Nephron (organoid): Measurements from ENCODE around the gene GH2.
"Not testable (repeated sequence)": the region's sequence is repeated elsewhere in the genome, so short reads cannot be mapped to it uniquely, and the experiment has no call there.

Experiments
- H3K27ac Mint-ChIP-seq, 3 experiments: 2 replicates each; pipeline ENCODE4 v1.8.0; 2020; ENCODE audit warnings: mixed read lengths in 3 of 3, mild to moderate bottlenecking in 2 of 3, moderate library complexity in 1 of 3
- H3K27me3 Mint-ChIP-seq: 2 replicates; pipeline ENCODE4 v1.8.0; 2021; ENCODE audit warnings: low read depth, mild to moderate bottlenecking, moderate library complexity, mixed read lengths
- H3K36me3 Mint-ChIP-seq: 2 replicates; pipeline ENCODE4 v1.8.0; 2020; ENCODE audit warnings: low read depth, mixed read lengths
- H3K4me1 Mint-ChIP-seq: 2 replicates; pipeline ENCODE4 v1.8.0; 2020; ENCODE audit warnings: mixed read lengths
- H3K4me3 Mint-ChIP-seq, 3 experiments: 2 replicates each; pipeline ENCODE4 v1.8.0; 2020; ENCODE audit warnings: mild to moderate bottlenecking in 3 of 3, mixed read lengths in 3 of 3, moderate library complexity in 2 of 3
- H3K9me3 Mint-ChIP-seq: 2 replicates; pipeline ENCODE4 v1.8.0; 2020; ENCODE audit warnings: mixed read lengths
- CTCF ChIP-seq, 3 experiments: fragments of 200-600 bp; sonication (generic); IDR thresholded peaks; one replicate each; pipeline ENCODE4 v1.5.0; 2021; ENCODE audit warnings: antibody characterized with exemption in 3 of 3; ENCODE audit not compliant: unreplicated experiment in 3 of 3

The GH2 gene

GRCh38 chr17:63870292-63870665, 11.5 kb downstream of the GH2 start:
- not testable (repeated sequence) for H3K4me3 Mint-ChIP-seq, H3K4me1 Mint-ChIP-seq, H3K27ac Mint-ChIP-seq, H3K27me3 Mint-ChIP-seq, H3K36me3 Mint-ChIP-seq, H3K9me3 Mint-ChIP-seq

GRCh38 chr17:63869491-63870291, 12.1 kb downstream of the GH2 start:
- H3K4me1 Mint-ChIP-seq, H3K36me3 Mint-ChIP-seq, H3K27ac Mint-ChIP-seq, H3K9me3 Mint-ChIP-seq, H3K27me3 Mint-ChIP-seq, H3K4me3 Mint-ChIP-seq: not testable (repeated sequence)

GRCh38 chr17:63866625-63867024, 15.1 kb downstream of the GH2 start:
- H3K4me1 Mint-ChIP-seq, H3K27ac Mint-ChIP-seq, H3K9me3 Mint-ChIP-seq, H3K27me3 Mint-ChIP-seq, H3K36me3 Mint-ChIP-seq, H3K4me3 Mint-ChIP-seq: not testable (repeated sequence)

GRCh38 chr17:63859257-63859656, 22.5 kb downstream of the GH2 start:
- Mint-ChIP-seq H3K9me3 (no peaks in the 10 kb centered on the region), H3K4me3 (no peak overlapping the region), H3K4me1 (no peaks in the 10 kb centered on the region), H3K27ac (no peak overlapping the region), H3K27me3 (peaks cover 26% of the 10 kb centered on the region), H3K36me3 (no peaks in the 10 kb centered on the region)
- TF ChIP-seq CTCF (IDR thresholded peaks at IDR 0.05; ENCODE audit: unreplicated experiment in 3 of 3) = no peak

- H3K36me3 Mint-ChIP-seq, H3K9me3 Mint-ChIP-seq, H3K4me1 Mint-ChIP-seq, H3K4me3 Mint-ChIP-seq, H3K27ac Mint-ChIP-seq: not testable (repeated sequence)
- peaks cover 26% of the 10 kb centered on the region for H3K27me3 Mint-ChIP-seq
These were observed 25.3 kb downstream of the GH2 start for GRCh38 chr17:63856425-63856824.

DNA sequence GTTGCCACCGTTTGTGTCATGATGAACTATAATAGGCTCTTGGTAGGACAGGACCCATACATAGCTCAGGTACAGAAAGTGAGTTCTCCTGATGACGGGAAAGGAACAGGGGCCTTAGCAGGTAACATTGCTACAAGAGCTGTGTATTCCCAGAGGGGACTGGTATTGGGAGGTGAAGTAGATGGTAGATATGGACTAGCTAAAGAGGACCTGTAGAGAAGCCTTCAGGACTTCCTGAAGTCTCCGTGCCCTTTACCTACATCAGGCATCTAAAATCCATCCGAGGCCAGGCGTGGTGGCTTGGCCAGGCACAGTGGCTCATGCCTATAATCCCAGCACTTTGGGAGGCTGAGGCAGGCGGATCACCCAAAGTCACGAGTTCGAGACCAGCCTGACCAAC, 26.6 kb downstream of the GH2 start:
- Mint-ChIP-seq H3K4me1 (no peaks in the 10 kb centered on the region), H3K4me3 (no peak overlapping the region), H3K27me3 (peaks cover 25% of the 10 kb centered on the region), H3K36me3 (no peaks in the 10 kb centered on the region), H3K27ac (no peak overlapping the region), H3K9me3 (no peaks in the 10 kb centered on the region)
- no peak for TF ChIP-seq CTCF (IDR thresholded peaks at IDR 0.05; ENCODE audit: unreplicated experiment in 3 of 3)

- H3K4me1 Mint-ChIP-seq = no peaks in the 10 kb centered on the region
- TF ChIP-seq CTCF (IDR thresholded peaks at IDR 0.05; ENCODE audit: unreplicated experiment in 3 of 3) = no peak
- H3K36me3 Mint-ChIP-seq = no peaks in the 10 kb centered on the region
- H3K27me3 Mint-ChIP-seq = peaks cover 22% of the 10 kb centered on the region
- H3K27ac Mint-ChIP-seq = no peak overlapping the region
- no peak overlapping the region for H3K4me3 Mint-ChIP-seq
- no peaks in the 10 kb centered on the region for H3K9me3 Mint-ChIP-seq
These were observed 27.0 kb downstream of the GH2 start for GRCh38 chr17:63854709-63855108.

- no peak for TF ChIP-seq CTCF (IDR thresholded peaks at IDR 0.05; ENCODE audit: unreplicated experiment in 3 of 3)
- peaks cover 18% of the 10 kb centered on the region for H3K27me3 Mint-ChIP-seq
- no peak overlapping the region for H3K27ac Mint-ChIP-seq
- H3K4me1 Mint-ChIP-seq = peaks cover 5% of the 10 kb centered on the region
- H3K4me3 Mint-ChIP-seq = no peak overlapping the region
- no peaks in the 10 kb centered on the region for H3K36me3 Mint-ChIP-seq
- H3K9me3 Mint-ChIP-seq = no peaks in the 10 kb centered on the region
These were observed 28.5 kb downstream of the GH2 start for GRCh38 chr17:63853260-63853659.
